Measurements from ENCODE around the gene GPR25.

DNA sequence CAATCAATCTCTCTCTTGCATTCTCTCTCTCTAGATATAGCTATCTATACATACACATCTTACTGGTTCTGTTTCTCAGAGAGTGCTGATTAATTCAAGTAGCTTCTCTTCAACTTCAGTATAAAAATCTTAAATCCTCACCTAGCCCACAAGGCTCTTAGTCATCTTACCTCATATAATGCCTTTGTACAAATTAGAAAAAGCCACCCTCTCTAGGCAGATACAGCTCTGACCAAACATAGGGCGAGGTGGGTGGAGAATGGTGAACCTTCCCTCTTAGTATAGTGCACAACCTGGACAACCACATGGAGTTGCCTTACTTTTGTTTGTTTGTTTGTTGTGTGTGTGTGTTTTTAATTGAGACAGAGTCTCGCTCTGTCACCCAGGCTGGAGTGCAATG, 16.8 kb downstream of the GPR25 start:
- TF ChIP-seq, protein P1, sequence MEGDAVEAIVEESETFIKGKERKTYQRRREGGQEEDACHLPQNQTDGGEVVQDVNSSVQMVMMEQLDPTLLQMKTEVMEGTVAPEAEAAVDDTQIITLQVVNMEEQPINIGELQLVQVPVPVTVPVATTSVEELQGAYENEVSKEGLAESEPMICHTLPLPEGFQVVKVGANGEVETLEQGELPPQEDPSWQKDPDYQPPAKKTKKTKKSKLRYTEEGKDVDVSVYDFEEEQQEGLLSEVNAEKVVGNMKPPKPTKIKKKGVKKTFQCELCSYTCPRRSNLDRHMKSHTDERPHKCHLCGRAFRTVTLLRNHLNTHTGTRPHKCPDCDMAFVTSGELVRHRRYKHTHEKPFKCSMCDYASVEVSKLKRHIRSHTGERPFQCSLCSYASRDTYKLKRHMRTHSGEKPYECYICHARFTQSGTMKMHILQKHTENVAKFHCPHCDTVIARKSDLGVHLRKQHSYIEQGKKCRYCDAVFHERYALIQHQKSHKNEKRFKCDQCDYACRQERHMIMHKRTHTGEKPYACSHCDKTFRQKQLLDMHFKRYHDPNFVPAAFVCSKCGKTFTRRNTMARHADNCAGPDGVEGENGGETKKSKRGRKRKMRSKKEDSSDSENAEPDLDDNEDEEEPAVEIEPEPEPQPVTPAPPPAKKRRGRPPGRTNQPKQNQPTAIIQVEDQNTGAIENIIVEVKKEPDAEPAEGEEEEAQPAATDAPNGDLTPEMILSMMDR (conservative IDR thresholded peaks at IDR 0.05; ENCODE audit: low read length) = no peak
- TF ChIP-seq EZH2phosphoT487 (IDR thresholded peaks at IDR 0.05; ENCODE audit: borderline replicate concordance) = no peak
